Body of pancreas (tissue), 4 donors: ENCODE results near the gene ASMTL. TPM values are rescaled to one million over a fixed set of nuclear protein-coding genes. Genes with fewer than 3 reads are reported as not detected.

Source experiments
- ATAC-seq: fragments of 150-250 bp; one replicate; pipeline ENCODE4 v1.9.1; 2016
- DNase-seq, 4 donors: peaks; one replicate each; pipeline ENCODE4 v3.0.0-alpha.2; 2019
- H3K27ac ChIP-seq, 4 donors: fragments of 200-600 bp; sonication (generic); 1 replicate in 3 of 4; 2 replicates in 1 of 4; pipeline versions ENCODE4 v1.5.1 to v1.6.1; 2016 to 2019; ENCODE audit warnings: mild to moderate bottlenecking in 1 of 4, mixed read lengths in 1 of 4, moderate library complexity in 1 of 4
- H3K27me3 ChIP-seq, 2 donors: fragments of 200-600 bp; sonication (generic); one replicate each; pipeline ENCODE4 v1.6.0; 2016; ENCODE audit warnings: mild to moderate bottlenecking in 1 of 2
- H3K36me3 ChIP-seq, 2 donors: fragments of 200-600 bp; sonication (generic); replicated peaks in 1 of 2; 2 replicates each; pipeline ENCODE4 v1.5.1; 2016; ENCODE audit warnings: low read depth in 2 of 2; ENCODE audit not compliant: insufficient read depth in 1 of 2
- H3K4me1 ChIP-seq: fragments of 200-600 bp; sonication (generic); one replicate; pipeline ENCODE4 v1.6.0; 2016
- H3K4me3 ChIP-seq, 2 donors: fragments of 200-600 bp; sonication (generic); 1 replicate in 1 of 2; 2 replicates in 1 of 2; pipeline ENCODE4 v1.5.1; 2016 to 2019
- H3K9me3 ChIP-seq, 3 donors: fragments of 200-600 bp; sonication (generic); 1 replicate in 2 of 3; 2 replicates in 1 of 3; pipeline ENCODE4 v1.5.1; 2016
- CTCF ChIP-seq, 7 experiments: fragments of 450-650 bp in 4 of 7; fragments of 200-600 bp in 3 of 7; sonication (generic) in 3 of 7; IDR thresholded peaks; one replicate each; pipeline ENCODE4 v1.5.1; 2016 to 2019; ENCODE audit warnings: antibody characterized with exemption in 7 of 7
- POLR2A ChIP-seq, 3 donors: fragments of 450-650 bp; IDR thresholded peaks; one replicate each; pipeline ENCODE4 v1.6.1; 2016; ENCODE audit warnings: antibody characterized with exemption in 3 of 3, mild to moderate bottlenecking in 2 of 3
- WGBS, 2 donors: methylation state at CpG; one replicate each; pipeline ENCODE4 v1.1.5; 2017; 5-methylcytosine and 5-hydroxymethylcytosine counted together
- intact Hi-C: fragments of 100-400 bp; cut with DNase I; formaldehyde crosslinking; loops from one replicate; pipeline ENCODE4 v1.15.1; 2023
- total RNA-seq, 2 donors: library from RNA; depleted of rRNA; stranded (reverse); fragments of >200 nt; gene quantifications; one replicate each; pipeline ENCODE4 v1.1.0, GENCODE V29; 2016

The ASMTL gene
- total RNA-seq, 2 donors from 2014 or later, result 16.5 to 18.9 TPM

DNA sequence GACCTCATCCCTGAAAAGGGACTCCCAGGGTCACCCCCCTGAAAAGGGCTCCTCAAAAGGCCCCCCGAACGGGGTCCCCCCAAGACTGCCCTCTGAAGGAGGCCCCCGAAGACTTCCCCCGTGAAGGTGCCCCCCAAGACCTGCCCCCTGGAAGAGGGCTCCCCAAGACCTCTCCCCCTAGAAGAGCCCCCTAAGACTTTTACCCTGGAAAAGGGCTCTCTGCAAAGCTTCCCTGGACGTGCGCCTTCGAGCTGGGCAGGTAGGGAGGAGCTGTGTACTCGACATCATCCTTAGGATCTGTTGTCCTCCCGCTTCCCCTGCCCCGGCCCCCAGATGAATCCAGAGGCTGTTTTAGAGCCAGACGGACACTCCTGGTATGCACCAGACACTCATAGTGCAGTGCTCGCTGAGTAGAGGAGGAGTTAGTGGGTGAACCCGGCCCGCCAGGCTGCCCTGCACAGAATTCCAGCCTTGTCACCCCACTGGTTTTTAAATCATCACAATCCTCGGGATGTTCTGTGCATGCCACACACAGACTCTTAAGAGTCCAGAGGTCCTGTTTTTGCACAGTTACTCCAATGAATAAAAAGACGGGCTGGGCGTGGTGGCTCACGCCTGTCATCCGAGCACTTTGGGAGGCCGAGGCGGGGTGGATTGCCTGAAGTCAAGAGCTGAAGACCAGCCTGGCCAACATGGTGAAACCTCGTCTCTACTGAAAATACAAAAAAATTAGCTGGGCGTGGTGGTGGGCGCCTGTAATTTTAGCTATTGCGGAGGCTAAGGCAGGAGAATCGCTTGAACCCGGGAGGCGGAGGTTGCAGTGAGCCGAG, 55.1 kb downstream of the ASMTL start:
- intact Hi-C loops, result loop anchor here (5.0 kb wide), 1 partner anchor 50 kb away; no protein-coding TSS in a partner anchor
- Histone ChIP-seq H3K9me3 (no peaks in the 10 kb centered on the region), H3K27me3 (no peaks in the 10 kb centered on the region), H3K27ac (no peak overlapping the region), H3K4me3 (no peak overlapping the region), H3K36me3 (no peaks in the 10 kb centered on the region), H3K4me1 (peaks cover 8% of the 10 kb centered on the region)
- TF ChIP-seq POLR2A (IDR thresholded peaks at IDR 0.05), result no peak
- TF ChIP-seq CTCF (IDR thresholded peaks at IDR 0.05), result no peak
- 90 to 96% methylated on average over 21 to 27 of the region's 29 CpGs for whole genome bisulfite sequencing, 2 donors
- DNase-seq (peak in 2 of 4 donors; percentile 3 to 7), ATAC-seq (no peak)

DNA sequence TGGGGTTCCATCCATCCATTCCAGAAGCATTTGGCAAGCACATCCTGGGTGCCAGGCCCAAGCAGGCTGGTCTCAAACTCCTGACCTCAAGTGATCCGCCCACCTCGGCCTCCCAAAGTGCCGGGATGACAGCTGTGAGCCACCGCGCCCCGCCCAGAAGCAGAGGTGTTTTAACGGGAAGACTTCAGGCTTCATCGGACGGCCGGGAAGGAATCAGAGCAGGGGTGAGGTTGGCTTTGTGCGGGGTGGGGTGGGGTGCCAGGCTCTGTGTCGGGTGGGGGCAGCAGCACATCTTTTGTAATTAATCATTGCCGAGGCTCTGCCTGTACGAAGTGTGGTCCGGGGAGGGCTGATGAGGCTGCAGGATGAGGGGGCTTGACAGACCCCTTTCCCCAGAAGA, 55.7 kb downstream of the ASMTL start:
- H3K4me1 ChIP-seq, result peaks cover 8% of the 10 kb centered on the region
- ATAC-seq (no peak), DNase-seq (peak in 2 of 4 donors; percentile 5 to 8)
- TF ChIP-seq CTCF (IDR thresholded peaks at IDR 0.05) (no peak), POLR2A (IDR thresholded peaks at IDR 0.05) (no peak)
- no peaks in the 10 kb centered on the region for H3K27me3 ChIP-seq
- no peak overlapping the region for H3K27ac ChIP-seq
- no peaks in the 10 kb centered on the region for H3K36me3 ChIP-seq
- 76 to 93% methylated on average over 10 to 13 of the region's 15 CpGs for WGBS, 2 donors
- no peaks in the 10 kb centered on the region for H3K9me3 ChIP-seq
- intact Hi-C loops, result loop anchor here (5.0 kb wide), 1 partner anchor 50 kb away; no protein-coding TSS in a partner anchor
- no peak overlapping the region for H3K4me3 ChIP-seq

GRCh38 chrX:1395646-1396216, 57.0 kb downstream of the ASMTL start:
- peaks cover 13% of the 10 kb centered on the region for H3K4me1 ChIP-seq
- H3K27me3 ChIP-seq, result no peaks in the 10 kb centered on the region
- ATAC-seq (no peak), DNase-seq (no peak)
- no peak overlapping the region for H3K4me3 ChIP-seq
- no peaks in the 10 kb centered on the region for H3K9me3 ChIP-seq
- no peaks in the 10 kb centered on the region for H3K36me3 ChIP-seq
- no peak for TF ChIP-seq CTCF (IDR thresholded peaks at IDR 0.05)
- no peak for TF ChIP-seq POLR2A (IDR thresholded peaks at IDR 0.05)
- WGBS, 2 donors, result 97 to 99% methylated on average over 5 of the region's 5 CpGs
- no peak overlapping the region for H3K27ac ChIP-seq
- intact Hi-C loops, result loop anchor here (5.0 kb wide), 1 partner anchor 52 kb away; no protein-coding TSS in a partner anchor

DNA sequence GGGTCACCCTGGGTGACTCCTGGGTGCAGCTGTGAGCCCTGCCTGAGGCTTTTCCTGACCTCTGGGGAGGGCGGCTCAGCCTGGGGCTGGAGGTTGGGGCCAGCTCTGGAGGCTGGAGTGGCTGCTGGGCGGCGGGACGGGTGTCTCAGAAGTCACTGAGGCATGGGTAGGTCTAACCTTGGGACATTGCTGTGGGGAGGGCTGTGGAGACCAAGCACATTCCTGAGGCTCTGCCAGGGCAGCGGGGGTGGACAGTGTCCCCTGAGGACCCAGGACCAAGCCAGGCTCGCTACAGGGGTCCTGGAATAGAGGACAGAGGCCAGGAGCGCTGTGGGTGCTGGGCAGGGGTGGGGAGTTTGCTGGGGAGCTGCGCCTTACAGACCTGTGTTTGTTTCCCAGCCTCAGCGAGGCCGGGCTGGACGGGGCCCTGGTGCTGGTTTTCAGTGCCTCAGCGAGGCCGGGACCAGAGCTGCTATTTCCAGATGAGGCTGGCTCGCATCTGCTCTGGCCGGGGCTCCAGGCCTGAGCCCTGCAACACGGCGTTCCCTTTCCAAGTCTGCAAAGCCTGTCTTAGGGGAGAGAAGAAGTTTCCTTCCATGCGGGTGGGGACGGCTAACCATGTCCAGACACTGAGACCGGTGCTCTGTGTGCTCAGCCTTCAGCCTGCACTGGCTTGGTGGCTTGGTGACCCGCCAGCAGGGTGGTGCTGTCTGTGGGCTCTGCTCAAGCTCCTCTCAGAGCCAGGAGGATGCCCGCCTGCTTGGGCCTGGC, 57.8 kb downstream of the ASMTL start:
- H3K9me3 ChIP-seq, result no peaks in the 10 kb centered on the region
- no peaks in the 10 kb centered on the region for H3K27me3 ChIP-seq
- H3K36me3 ChIP-seq, result peaks cover 0 to 2% of the 10 kb centered on the region in 2 donors
- peak overlapping the region in 1 of 4 donors; percentile 31 for H3K27ac ChIP-seq
- H3K4me3 ChIP-seq, result no peak overlapping the region
- intact Hi-C loops, result loop anchor here (5.0 kb wide), 1 partner anchor 52 kb away; no protein-coding TSS in a partner anchor
- TF ChIP-seq POLR2A (IDR thresholded peaks at IDR 0.05) (no peak), CTCF (IDR thresholded peaks at IDR 0.05) (no peak)
- peaks cover 21% of the 10 kb centered on the region for H3K4me1 ChIP-seq
- 91 to 92% methylated on average over 13 to 20 of the region's 22 CpGs for WGBS, 2 donors
- peak in 3 of 4 donors; percentile 5 to 15 (median 13) for DNase-seq
- ATAC-seq, result no peak
